GM12874 (cell line): ENCODE data around the gene GPR4.

Experiments
- TF ChIP-seq, protein P1 (sequence below): IDR thresholded peaks from 2 replicates; pipeline ENCODE4 v1.5.1; 2011; ENCODE audit warnings: low read depth, mild to moderate bottlenecking, control low read depth, low read length, moderate library complexity; ENCODE audit not compliant: insufficient read depth

The GPR4 gene

DNA sequence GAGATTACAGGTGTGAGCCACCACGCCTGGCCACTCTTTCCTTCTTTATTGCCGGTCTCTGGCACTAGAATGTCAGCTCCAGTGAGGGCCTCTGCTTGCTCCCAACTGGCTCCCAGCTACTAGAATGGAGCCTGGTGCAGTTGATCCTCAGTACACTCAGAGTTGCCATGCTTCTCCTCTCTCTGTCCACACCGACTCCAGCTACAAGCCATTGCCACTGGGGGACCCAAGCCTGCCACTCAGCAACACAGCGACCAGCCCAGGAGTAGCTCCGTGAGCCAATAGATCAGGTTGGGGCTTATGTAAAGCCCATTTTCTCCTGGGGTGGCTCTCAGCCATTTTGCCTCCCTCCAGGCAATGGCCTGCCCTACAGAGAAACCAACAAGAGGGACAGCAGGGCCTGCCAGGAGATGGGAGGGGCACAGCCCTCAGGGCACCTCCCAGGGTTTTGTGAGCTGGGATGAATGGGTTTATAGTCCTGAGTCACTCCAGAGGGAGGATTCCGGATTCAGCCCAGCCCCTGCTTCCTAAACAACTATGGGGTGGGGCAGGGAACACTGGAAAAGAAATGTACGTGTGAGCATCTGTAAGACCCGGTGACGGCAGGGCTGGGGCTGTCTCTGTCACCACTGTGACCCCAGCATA lies 53.9 kb downstream of the GPR4 start:
- TF ChIP-seq, protein P1, sequence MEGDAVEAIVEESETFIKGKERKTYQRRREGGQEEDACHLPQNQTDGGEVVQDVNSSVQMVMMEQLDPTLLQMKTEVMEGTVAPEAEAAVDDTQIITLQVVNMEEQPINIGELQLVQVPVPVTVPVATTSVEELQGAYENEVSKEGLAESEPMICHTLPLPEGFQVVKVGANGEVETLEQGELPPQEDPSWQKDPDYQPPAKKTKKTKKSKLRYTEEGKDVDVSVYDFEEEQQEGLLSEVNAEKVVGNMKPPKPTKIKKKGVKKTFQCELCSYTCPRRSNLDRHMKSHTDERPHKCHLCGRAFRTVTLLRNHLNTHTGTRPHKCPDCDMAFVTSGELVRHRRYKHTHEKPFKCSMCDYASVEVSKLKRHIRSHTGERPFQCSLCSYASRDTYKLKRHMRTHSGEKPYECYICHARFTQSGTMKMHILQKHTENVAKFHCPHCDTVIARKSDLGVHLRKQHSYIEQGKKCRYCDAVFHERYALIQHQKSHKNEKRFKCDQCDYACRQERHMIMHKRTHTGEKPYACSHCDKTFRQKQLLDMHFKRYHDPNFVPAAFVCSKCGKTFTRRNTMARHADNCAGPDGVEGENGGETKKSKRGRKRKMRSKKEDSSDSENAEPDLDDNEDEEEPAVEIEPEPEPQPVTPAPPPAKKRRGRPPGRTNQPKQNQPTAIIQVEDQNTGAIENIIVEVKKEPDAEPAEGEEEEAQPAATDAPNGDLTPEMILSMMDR, result no peak

DNA sequence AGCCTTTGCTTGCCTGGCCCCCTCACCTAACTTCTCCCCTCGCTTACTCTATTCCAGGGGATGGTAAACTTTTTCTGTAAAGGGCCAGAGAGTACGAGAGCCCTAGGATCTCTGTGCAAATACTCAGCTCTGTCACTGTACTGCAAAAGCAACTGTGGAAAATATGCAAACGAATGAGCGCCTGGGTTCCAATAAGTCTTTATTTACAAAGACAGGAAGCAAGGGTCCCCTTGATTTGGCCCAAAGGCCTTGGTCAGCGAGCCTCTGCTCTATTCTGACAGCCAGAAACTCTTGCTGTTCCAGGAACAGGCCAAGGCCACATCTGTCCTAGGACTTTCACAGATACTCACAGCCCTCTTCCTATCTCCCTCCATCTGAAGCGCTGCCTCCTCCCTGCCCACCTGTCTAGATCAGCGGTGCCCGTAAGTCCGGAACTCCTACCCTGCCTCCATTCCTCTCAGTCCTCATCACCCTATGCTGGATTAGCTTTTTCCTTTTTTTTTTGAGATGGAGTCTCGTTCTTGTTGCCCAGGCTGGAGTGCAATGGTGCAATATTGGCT lies 54.7 kb downstream of the GPR4 start:
- TF ChIP-seq, protein P1, result no peak

DNA sequence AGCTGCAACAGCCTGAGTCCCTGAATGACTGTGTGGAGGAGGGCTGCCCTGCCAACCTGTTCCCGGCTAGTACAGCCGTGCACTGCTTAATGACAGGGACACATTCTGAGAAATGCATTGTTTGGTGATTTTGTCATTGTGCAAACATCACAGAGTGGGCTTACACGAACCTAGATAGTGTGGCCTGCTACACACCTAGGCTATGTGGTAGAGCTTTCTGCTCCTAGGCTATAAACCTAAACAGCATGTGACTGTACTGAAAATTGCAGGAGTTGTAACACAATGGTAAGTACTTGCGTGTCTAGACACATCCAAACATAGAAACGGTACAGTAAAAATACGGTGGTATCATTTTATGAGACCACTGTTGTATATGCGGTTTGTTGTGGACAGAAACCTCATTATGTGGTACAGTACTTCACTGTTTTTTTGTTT lies 59.8 kb downstream of the GPR4 start:
- TF ChIP-seq, protein P1, result no peak
